Measurements from ENCODE around the gene ARVCF. TPM values are rescaled to one million over a fixed set of nuclear protein-coding genes. Genes with fewer than 3 reads are reported as not detected.

Gene ARVCF
- total RNA-seq, 1 experiment from 2014 or later = 3.0 TPM

GRCh38 chr22:20031732-20032406, 15.2 kb upstream of the ARVCF start:
- Histone ChIP-seq H3K4me1 (replicated peaks) (no peaks in the 10 kb centered on the region), H3K9me3 (replicated peaks) (no peaks in the 10 kb centered on the region), H3K36me3 (peaks cover 12% of the 10 kb centered on the region), H3K27me3 (replicated peaks) (no peaks in the 10 kb centered on the region), H3K4me3 (no peak overlapping the region), H3K27ac (no peak overlapping the region)
- DNase-seq (ENCODE audit: low read depth in 1 of 2, low spot score in 2 of 2) = no peak

- no peaks in the 10 kb centered on the region for H3K27me3 ChIP-seq (replicated peaks)
- no peaks in the 10 kb centered on the region for H3K9me3 ChIP-seq (replicated peaks)
- no peak overlapping the region for H3K27ac ChIP-seq
- peaks cover 8% of the 10 kb centered on the region for H3K36me3 ChIP-seq
- no peaks in the 10 kb centered on the region for H3K4me1 ChIP-seq (replicated peaks)
- DNase-seq (ENCODE audit: low read depth in 1 of 2, low spot score in 2 of 2) = no peak
- H3K4me3 ChIP-seq = no peak overlapping the region
These were observed 13.1 kb upstream of the ARVCF start for GRCh38 chr22:20029550-20030225.

- H3K4me3 ChIP-seq = no peak overlapping the region
- no peak overlapping the region for H3K27ac ChIP-seq
- no peaks in the 10 kb centered on the region for H3K27me3 ChIP-seq (replicated peaks)
- H3K36me3 ChIP-seq = peaks cover 8% of the 10 kb centered on the region
- H3K4me1 ChIP-seq (replicated peaks) = no peaks in the 10 kb centered on the region
- H3K9me3 ChIP-seq (replicated peaks) = no peaks in the 10 kb centered on the region
- no peak for DNase-seq (ENCODE audit: low read depth in 1 of 2, low spot score in 2 of 2)
These were observed 12.4 kb upstream of the ARVCF start for GRCh38 chr22:20028855-20029549.

- Histone ChIP-seq H3K4me1 (replicated peaks) (no peaks in the 10 kb centered on the region), H3K27ac (no peak overlapping the region), H3K36me3 (peaks cover 8% of the 10 kb centered on the region), H3K9me3 (replicated peaks) (no peaks in the 10 kb centered on the region), H3K27me3 (replicated peaks) (no peaks in the 10 kb centered on the region), H3K4me3 (no peak overlapping the region)
- no peak for DNase-seq (ENCODE audit: low read depth in 1 of 2, low spot score in 2 of 2)
These were observed 11.6 kb upstream of the ARVCF start for GRCh38 chr22:20027966-20028854.

- H3K27me3 ChIP-seq (replicated peaks) = no peaks in the 10 kb centered on the region
- H3K9me3 ChIP-seq (replicated peaks) = no peaks in the 10 kb centered on the region
- H3K4me3 ChIP-seq = no peak overlapping the region
- DNase-seq (ENCODE audit: low read depth in 1 of 2, low spot score in 2 of 2) = no peak
- peaks cover 6% of the 10 kb centered on the region for H3K4me1 ChIP-seq (replicated peaks)
- H3K36me3 ChIP-seq = peaks cover 11% of the 10 kb centered on the region
- no peak overlapping the region for H3K27ac ChIP-seq
These were observed 10.5 kb upstream of the ARVCF start for GRCh38 chr22:20026996-20027601.

- Histone ChIP-seq H3K27ac (no peak overlapping the region), H3K27me3 (replicated peaks) (no peaks in the 10 kb centered on the region), H3K4me1 (replicated peaks) (peaks cover 13% of the 10 kb centered on the region), H3K9me3 (replicated peaks) (no peaks in the 10 kb centered on the region), H3K36me3 (peaks cover 12% of the 10 kb centered on the region), H3K4me3 (no peak overlapping the region)
- DNase-seq (ENCODE audit: low read depth in 1 of 2, low spot score in 2 of 2) = no peak
These were observed 9.7 kb upstream of the ARVCF start for GRCh38 chr22:20026204-20026908.

- Histone ChIP-seq H3K4me1 (replicated peaks) (peaks cover 14% of the 10 kb centered on the region), H3K4me3 (no peak overlapping the region), H3K36me3 (peaks cover 16% of the 10 kb centered on the region), H3K27me3 (replicated peaks) (no peaks in the 10 kb centered on the region), H3K9me3 (replicated peaks) (no peaks in the 10 kb centered on the region; the same call in 1 of the 2 replicates), H3K27ac (no peak overlapping the region)
- DNase-seq (ENCODE audit: low read depth in 1 of 2, low spot score in 2 of 2) = no peak
These were observed 9.0 kb upstream of the ARVCF start for GRCh38 chr22:20025401-20026203.

- H3K27me3 ChIP-seq (replicated peaks) = no peaks in the 10 kb centered on the region
- no peak overlapping the region for H3K4me3 ChIP-seq
- DNase-seq (ENCODE audit: low read depth in 1 of 2, low spot score in 2 of 2) = no peak
- H3K9me3 ChIP-seq (replicated peaks) = no peaks in the 10 kb centered on the region; the same call in 1 of the 2 replicates
- H3K4me1 ChIP-seq (replicated peaks) = peaks cover 20% of the 10 kb centered on the region
- peaks cover 16% of the 10 kb centered on the region for H3K36me3 ChIP-seq
- no peak overlapping the region for H3K27ac ChIP-seq
These were observed 8.2 kb upstream of the ARVCF start for GRCh38 chr22:20024650-20025397.

- Histone ChIP-seq H3K4me3 (no peak overlapping the region), H3K36me3 (peaks cover 16% of the 10 kb centered on the region), H3K4me1 (replicated peaks) (peaks cover 20% of the 10 kb centered on the region), H3K27ac (no peak overlapping the region), H3K9me3 (replicated peaks) (no peaks in the 10 kb centered on the region; the same call in 1 of the 2 replicates), H3K27me3 (replicated peaks) (no peaks in the 10 kb centered on the region)
- DNase-seq (ENCODE audit: low read depth in 1 of 2, low spot score in 2 of 2) = no peak
These were observed 7.6 kb upstream of the ARVCF start for GRCh38 chr22:20024225-20024624.

GRCh38 chr22:20022978-20023613, 6.5 kb upstream of the ARVCF start:
- Histone ChIP-seq H3K27me3 (replicated peaks) (no peaks in the 10 kb centered on the region), H3K4me1 (replicated peaks) (peaks cover 20% of the 10 kb centered on the region), H3K36me3 (peaks cover 16% of the 10 kb centered on the region), H3K27ac (no peak overlapping the region), H3K9me3 (replicated peaks) (no peaks in the 10 kb centered on the region; the same call in 1 of the 2 replicates), H3K4me3 (no peak overlapping the region)
- DNase-seq (ENCODE audit: low read depth in 1 of 2, low spot score in 2 of 2) = no peak

All from SJSA1 (cell line).